Panc1 (cell line): ENCODE results near the gene CXCL16. TPM values are rescaled to one million over a fixed set of nuclear protein-coding genes. Genes with fewer than 3 reads are reported as not detected.

Experiments used
- ATAC-seq: fragments of 200-7000 bp; cut with Tn5 transposase; 2 replicates; pipeline ENCODE4 v1.9.1; 2020; ENCODE audit warnings: mild to moderate bottlenecking, moderate library complexity
- BruUV-seq: library from RNA; stranded (reverse); fragments of 400-500 nt; replicated peaks from 2 replicates; lab custom pipeline; 2021; lab: Mats Ljungman, UMichigan
- CTCF ChIA-PET: fragments of 300-600 bp; sonication (Branson Sonifier 250); formaldehyde crosslinking; loops from one replicate; lab custom pipeline; 2022; ENCODE audit warnings: antibody characterized with exemption; lab: Charles Lee
- POLR2A ChIA-PET: fragments of 300-600 bp; sonication (Branson Sonifier 250); formaldehyde crosslinking; loops from one replicate; lab custom pipeline; 2022; ENCODE audit warnings: antibody characterized with exemption; lab: Charles Lee
- DNase-seq: peaks from one replicate; pipeline ENCODE4 v3.0.0-alpha.2; 2010; ENCODE audit warnings: low read depth, low spot score
- H3K27ac ChIP-seq: 2 replicates; pipeline ENCODE4 v1.5.1; 2011; ENCODE audit warnings: mild to moderate bottlenecking, low read length, inconsistent platforms
- H3K27me3 ChIP-seq: fragments of 200-500 bp; sonication (Bioruptor generic); 2 replicates; pipeline ENCODE4 v1.6.0; 2014; ENCODE audit warnings: low read length, inconsistent platforms; ENCODE audit not compliant: control insufficient read depth, insufficient read depth
- H3K36me3 ChIP-seq: fragments of 200-500 bp; sonication (Bioruptor generic); 2 replicates; pipeline ENCODE4 v1.5.1; 2014; ENCODE audit warnings: inconsistent platforms, mild to moderate bottlenecking, low read length, moderate library complexity; ENCODE audit not compliant: control insufficient read depth, insufficient read depth
- H3K4me1 ChIP-seq: 2 replicates; pipeline ENCODE4 v1.5.1; 2011; ENCODE audit warnings: inconsistent platforms, mild to moderate bottlenecking, low read length, moderate library complexity; ENCODE audit not compliant: control insufficient read depth, insufficient read depth
- H3K4me3 ChIP-seq, 2 experiments: 2 replicates each; pipeline ENCODE4 v1.5.1; 2011 to 2012; ENCODE audit warnings: low read depth in 2 of 2, low read length in 2 of 2, mild to moderate bottlenecking in 2 of 2, inconsistent platforms in 1 of 2, moderate library complexity in 1 of 2
- H3K9me3 ChIP-seq: fragments of 200-500 bp; sonication (Bioruptor generic); 2 replicates; pipeline ENCODE4 v1.5.1; 2014; ENCODE audit warnings: low read depth, mild to moderate bottlenecking, inconsistent platforms, low read length, moderate library complexity; ENCODE audit not compliant: control insufficient read depth, insufficient read depth
- CTCF ChIP-seq: fragments of 450-650 bp; IDR thresholded peaks from 2 replicates; pipeline ENCODE4 v1.5.1; 2017; ENCODE audit warnings: mild to moderate bottlenecking
- POLR2AphosphoS5 ChIP-seq: IDR thresholded peaks from 2 replicates; pipeline ENCODE4 v1.6.1; 2012; ENCODE audit warnings: mild to moderate bottlenecking, low read depth, low read length, moderate library complexity
- REST ChIP-seq, 2 experiments: IDR thresholded peaks; 2 replicates each; pipeline ENCODE4 v1.6.1; 2011 to 2012; ENCODE audit warnings: low read depth in 2 of 2, control low read depth in 1 of 2, low read length in 1 of 2, mild to moderate bottlenecking in 1 of 2, moderate library complexity in 1 of 2; ENCODE audit not compliant: insufficient read depth in 1 of 2
- SIN3A ChIP-seq: IDR thresholded peaks from 2 replicates; pipeline ENCODE4 v1.6.1; 2012; ENCODE audit warnings: low read depth, mild to moderate bottlenecking, low read length, moderate library complexity, borderline replicate concordance; ENCODE audit not compliant: insufficient read depth
- TCF7L2 ChIP-seq: IDR thresholded peaks from 2 replicates; pipeline ENCODE4 v1.6.1; 2011; ENCODE audit warnings: mild to moderate bottlenecking, low read depth, low read length, inconsistent platforms
- in situ Hi-C: cut with HindIII; loops from 2 replicates; pipeline ENCODE4 v1.10.0; 2016; ENCODE audit warnings: low sequenced_read_pairs, low pct_unique_long_range_greater_than_20kb
- intact Hi-C: fragments of 100-400 bp; cut with micrococcal nuclease; formaldehyde crosslinking; loops from one replicate; pipeline ENCODE4 v1.10.0; 2022; ENCODE audit not compliant: unreplicated experiment
- total RNA-seq: library from RNA; stranded (reverse); gene quantifications from one replicate; pipeline ENCODE4 v1.2.1, GENCODE V29; 2021; ENCODE audit not compliant: unreplicated experiment

Gene CXCL16
- total RNA-seq, 1 experiment from 2014 or later = 5.3 TPM

- Histone ChIP-seq H3K36me3 (no peaks in the 10 kb centered on the region), H3K4me1 (no peaks in the 10 kb centered on the region), H3K27ac (no peak overlapping the region), H3K9me3 (no peaks in the 10 kb centered on the region), H3K4me3 (no peak overlapping the region), H3K27me3 (no peaks in the 10 kb centered on the region)
- BruUV-seq = no TSS peak
- DNase-seq = no peak
- POLR2A ChIA-PET = no interaction called here
- in situ Hi-C loops = no loop called here
- intact Hi-C loops = no loop called here
- CTCF ChIA-PET = no interaction called here
- TF ChIP-seq REST (IDR thresholded peaks at IDR 0.05; ENCODE audit: insufficient read depth in 1 of 2, low read depth in 2 of 2, low read length in 1 of 2) (no peak), POLR2AphosphoS5 (no peak), CTCF (no peak), TCF7L2 (no peak), SIN3A (no peak)
- ATAC-seq = no peak
These were observed 26.5 kb upstream of the CXCL16 start for GRCh38 chr17:4766201-4766600.

GRCh38 chr17:4764595-4764994 is 24.9 kb upstream of the CXCL16 start:
- intact Hi-C loops = no loop called here
- ChIA-PET CTCF (no interaction called here), POLR2A (no interaction called here)
- H3K4me1 ChIP-seq = no peaks in the 10 kb centered on the region
- in situ Hi-C loops = no loop called here
- H3K9me3 ChIP-seq = no peaks in the 10 kb centered on the region
- no peaks in the 10 kb centered on the region for H3K27me3 ChIP-seq
- TF ChIP-seq SIN3A (no peak), TCF7L2 (no peak), POLR2AphosphoS5 (no peak), CTCF (no peak), REST (IDR thresholded peaks at IDR 0.05; ENCODE audit: insufficient read depth in 1 of 2, low read depth in 2 of 2, low read length in 1 of 2) (no peak)
- no peak for ATAC-seq
- H3K27ac ChIP-seq = no peak overlapping the region
- H3K36me3 ChIP-seq = no peaks in the 10 kb centered on the region
- no peak for DNase-seq
- BruUV-seq = no TSS peak
- H3K4me3 ChIP-seq = no peak overlapping the region
